Body of pancreas (tissue), 4 donors: ENCODE data around the gene TBX2.

Experiments used
- POLR2A ChIP-seq, 3 donors: fragments of 450-650 bp; IDR thresholded peaks; one replicate each; pipeline ENCODE4 v1.6.1; 2016; ENCODE audit warnings: antibody characterized with exemption in 3 of 3, mild to moderate bottlenecking in 2 of 3
- TF ChIP-seq, protein P1 (sequence below), 7 experiments: fragments of 450-650 bp in 4 of 7; fragments of 200-600 bp in 3 of 7; sonication (generic) in 3 of 7; IDR thresholded peaks; one replicate each; pipeline ENCODE4 v1.5.1; 2016 to 2019; ENCODE audit warnings: antibody characterized with exemption in 7 of 7

DNA sequence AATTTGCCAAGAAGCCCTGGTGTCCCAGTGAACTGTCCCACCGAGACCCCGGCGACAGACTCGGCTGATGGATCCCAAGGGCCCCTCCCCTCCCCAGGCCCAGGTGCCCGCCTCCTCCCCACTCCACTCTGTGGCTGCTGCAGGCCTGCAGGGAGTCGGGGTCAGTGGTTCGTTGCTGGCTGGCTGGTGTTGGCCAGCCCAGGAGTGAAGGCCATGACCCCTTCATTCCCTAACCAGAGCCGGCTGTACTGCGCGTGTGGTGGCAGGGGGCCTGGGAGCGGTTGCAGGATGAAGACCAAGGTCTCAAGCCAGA lies 9.2 kb upstream of the TBX2 start:
- TF ChIP-seq POLR2A (IDR thresholded peaks at IDR 0.05) = no peak
- TF ChIP-seq, protein P1, sequence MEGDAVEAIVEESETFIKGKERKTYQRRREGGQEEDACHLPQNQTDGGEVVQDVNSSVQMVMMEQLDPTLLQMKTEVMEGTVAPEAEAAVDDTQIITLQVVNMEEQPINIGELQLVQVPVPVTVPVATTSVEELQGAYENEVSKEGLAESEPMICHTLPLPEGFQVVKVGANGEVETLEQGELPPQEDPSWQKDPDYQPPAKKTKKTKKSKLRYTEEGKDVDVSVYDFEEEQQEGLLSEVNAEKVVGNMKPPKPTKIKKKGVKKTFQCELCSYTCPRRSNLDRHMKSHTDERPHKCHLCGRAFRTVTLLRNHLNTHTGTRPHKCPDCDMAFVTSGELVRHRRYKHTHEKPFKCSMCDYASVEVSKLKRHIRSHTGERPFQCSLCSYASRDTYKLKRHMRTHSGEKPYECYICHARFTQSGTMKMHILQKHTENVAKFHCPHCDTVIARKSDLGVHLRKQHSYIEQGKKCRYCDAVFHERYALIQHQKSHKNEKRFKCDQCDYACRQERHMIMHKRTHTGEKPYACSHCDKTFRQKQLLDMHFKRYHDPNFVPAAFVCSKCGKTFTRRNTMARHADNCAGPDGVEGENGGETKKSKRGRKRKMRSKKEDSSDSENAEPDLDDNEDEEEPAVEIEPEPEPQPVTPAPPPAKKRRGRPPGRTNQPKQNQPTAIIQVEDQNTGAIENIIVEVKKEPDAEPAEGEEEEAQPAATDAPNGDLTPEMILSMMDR (IDR thresholded peaks at IDR 0.05) = no peak
